Epithelial cell of proximal tubule (primary cell): ENCODE measurements around the gene RRP8. TPM values are rescaled to one million over a fixed set of nuclear protein-coding genes. Genes with fewer than 3 reads are reported as not detected.

Experiments used
- DNase-seq: peaks from one replicate; pipeline ENCODE4 v3.0.0-alpha.2; 2011; ENCODE audit warnings: low read depth
- H3K4me3 ChIP-seq: 2 replicates; pipeline ENCODE4 v1.5.1; 2011; ENCODE audit warnings: low read depth, mild to moderate bottlenecking, low read length
- CTCF ChIP-seq: conservative IDR thresholded peaks from 2 replicates; pipeline ENCODE4 v1.5.1; 2012; ENCODE audit warnings: low read depth, mild to moderate bottlenecking, low read length
- total RNA-seq: library from RNA; depleted of rRNA; stranded (reverse); fragments of >200 nt; gene quantifications from 2 replicates; pipeline ENCODE4 v1.2.3, GENCODE V29; 2015

The RRP8 gene
- total RNA-seq, 1 donor from 2014 or later, result 6.7 TPM

GRCh38 chr11:6632116-6633073 is 29.0 kb upstream of the RRP8 start:
- DNase-seq, result no peak
- no peak for TF ChIP-seq CTCF

GRCh38 chr11:6631361-6631890 is 28.0 kb upstream of the RRP8 start:
- no peak for DNase-seq
- TF ChIP-seq CTCF, result no peak
- no peak overlapping the region for H3K4me3 ChIP-seq

More at GRCh38 chr11:6632116-6633073, 29.0 kb upstream of the RRP8 start:
- no peak overlapping the region for H3K4me3 ChIP-seq

- no peak for DNase-seq
- H3K4me3 ChIP-seq, result peak overlapping the region; percentile 33
- no peak for TF ChIP-seq CTCF
Observed at GRCh38 chr11:6630632-6631291, 27.3 kb upstream of the RRP8 start.

- H3K4me3 ChIP-seq, result peak overlapping the region; percentile 33
- TF ChIP-seq CTCF, result no peak
- no peak for DNase-seq
Observed at GRCh38 chr11:6629892-6630631, 26.6 kb upstream of the RRP8 start.

GRCh38 chr11:6629573-6629891 is 26.1 kb upstream of the RRP8 start:
- TF ChIP-seq CTCF, result no peak
- DNase-seq, result no peak
- H3K4me3 ChIP-seq, result no peak overlapping the region

GRCh38 chr11:6628526-6628925 is 25.1 kb upstream of the RRP8 start:
- DNase-seq, result no peak
- TF ChIP-seq CTCF, result no peak
- no peak overlapping the region for H3K4me3 ChIP-seq
